ENCODE measurements around the gene GRWD1.
A peak's percentile ranks its signal among the peaks of the same experiment; 100 is the strongest.

The GRWD1 gene

DNA sequence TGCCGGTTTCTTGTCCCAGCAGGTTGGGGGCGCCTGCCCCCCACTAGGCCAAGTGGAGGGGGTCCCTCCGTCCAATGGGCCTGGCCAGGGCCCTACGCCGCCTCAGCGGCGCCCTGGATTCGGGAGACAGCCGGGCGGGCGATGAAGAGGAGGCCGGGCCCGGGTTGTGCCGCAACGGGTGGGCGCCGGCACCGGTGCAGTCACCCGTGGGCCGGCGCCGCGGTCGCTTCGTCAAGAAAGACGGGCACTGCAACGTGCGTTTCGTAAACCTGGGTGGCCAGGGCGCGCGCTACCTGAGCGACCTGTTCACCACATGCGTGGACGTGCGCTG is 15.8 kb downstream of the GRWD1 start:
- DNase-seq: no peak

DNA sequence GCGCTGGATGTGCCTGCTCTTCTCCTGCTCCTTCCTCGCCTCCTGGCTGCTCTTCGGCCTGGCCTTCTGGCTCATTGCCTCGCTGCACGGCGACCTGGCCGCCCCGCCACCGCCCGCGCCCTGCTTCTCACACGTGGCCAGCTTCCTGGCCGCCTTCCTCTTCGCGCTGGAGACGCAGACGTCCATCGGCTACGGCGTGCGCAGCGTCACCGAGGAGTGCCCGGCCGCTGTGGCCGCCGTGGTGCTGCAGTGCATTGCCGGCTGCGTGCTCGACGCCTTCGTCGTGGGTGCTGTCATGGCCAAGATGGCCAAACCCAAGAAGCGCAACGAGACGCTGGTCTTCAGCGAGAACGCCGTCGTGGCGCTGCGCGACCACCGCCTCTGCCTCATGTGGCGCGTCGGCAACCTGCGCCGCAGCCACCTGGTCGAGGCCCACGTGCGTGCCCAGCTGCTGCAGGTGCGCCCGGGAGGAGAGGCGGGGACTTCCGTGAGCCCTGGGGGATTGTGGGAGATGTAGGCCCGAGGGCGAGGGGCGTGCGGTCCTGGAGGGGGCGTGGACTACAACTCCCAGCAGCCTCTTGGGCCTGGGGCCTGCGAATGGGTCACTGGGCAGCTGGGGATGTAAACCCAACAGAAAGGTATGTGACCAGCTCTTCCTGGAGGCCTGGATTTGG is 16.3 kb downstream of the GRWD1 start:
- DNase-seq: no peak

DNA sequence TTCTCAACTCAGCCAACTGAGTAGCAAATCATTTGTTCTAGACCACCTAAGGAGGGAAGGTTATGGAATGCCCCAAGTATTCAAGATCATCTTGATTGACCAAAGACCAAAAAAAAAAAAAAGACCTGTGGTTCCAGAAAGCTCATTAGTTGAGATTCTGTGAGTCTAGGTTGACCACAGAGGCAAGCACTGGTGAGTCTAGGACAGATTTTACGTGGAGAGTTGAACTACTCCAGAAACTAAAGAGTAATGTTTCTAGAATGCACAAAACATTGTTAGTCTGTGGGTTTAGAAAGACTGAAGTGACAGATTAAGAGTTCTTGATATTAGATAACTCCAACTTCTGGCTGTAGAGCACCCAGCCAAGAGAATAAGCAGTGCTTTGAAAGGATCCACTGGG is 19.4 kb downstream of the GRWD1 start:
- no peak for DNase-seq

DNA sequence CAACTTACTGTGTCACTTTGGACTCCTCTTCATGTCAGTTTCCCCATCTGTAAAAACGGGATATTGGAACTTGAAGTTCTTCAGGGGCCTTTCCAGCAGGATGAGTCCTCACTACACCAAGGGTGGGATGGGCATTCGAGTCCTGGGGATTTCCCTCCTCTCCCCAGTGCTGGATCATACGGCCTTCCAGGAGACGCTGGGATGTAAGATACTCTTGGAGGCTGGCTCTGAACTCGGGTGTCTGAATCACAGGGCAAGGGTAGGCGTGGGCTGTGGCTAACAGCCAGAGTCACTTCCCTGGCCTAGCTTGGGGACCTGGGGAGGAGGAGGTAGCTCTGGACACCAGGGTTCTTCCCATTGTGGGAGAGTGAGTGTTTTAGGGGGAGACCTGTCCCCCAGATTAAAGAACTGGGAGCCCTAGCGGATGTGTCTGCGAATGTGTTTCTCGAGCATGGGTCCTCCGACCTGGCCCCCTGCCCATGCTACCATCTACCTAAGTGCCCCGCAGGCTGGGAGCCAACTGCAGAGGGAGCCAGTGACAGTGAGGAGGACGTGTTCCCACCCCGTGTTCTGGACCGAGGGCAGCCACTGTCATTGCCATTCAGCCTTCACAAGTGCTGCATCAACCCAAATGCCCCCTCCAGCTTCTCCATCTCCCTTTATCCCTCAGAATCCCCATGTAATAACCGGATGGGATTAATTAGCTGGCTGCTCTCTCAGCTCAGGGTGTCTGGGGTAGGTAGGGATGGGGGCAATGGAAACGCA is 21.0 kb downstream of the GRWD1 start:
- peak; percentile 29 for DNase-seq

DNA sequence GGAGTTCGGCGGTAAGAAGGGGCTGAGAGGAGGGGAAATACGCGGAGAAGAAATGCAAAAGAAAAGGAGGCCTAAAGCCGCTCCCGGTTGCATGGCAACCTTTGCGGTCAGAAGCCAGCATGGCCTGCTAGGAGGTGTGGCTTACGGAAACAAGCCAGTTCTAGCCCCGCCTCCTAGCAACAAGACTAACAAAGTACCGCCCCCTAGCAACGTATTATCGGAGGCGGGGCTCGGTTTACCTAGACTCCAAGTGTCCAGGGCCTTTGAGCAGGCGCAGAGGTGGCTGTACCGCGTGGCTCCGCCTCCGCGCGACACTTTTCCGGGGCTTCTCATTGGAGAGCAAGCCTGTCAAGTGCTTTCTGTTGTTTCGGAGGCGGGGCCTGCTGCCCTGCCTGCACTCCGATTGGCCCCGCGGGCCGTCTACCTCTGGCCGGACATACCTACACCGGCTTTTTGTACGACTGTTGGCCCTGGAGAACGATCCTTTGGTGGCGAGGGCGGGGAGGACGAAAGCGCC is 23.0 kb downstream of the GRWD1 start:
- peak; percentile 100 for DNase-seq

DNA sequence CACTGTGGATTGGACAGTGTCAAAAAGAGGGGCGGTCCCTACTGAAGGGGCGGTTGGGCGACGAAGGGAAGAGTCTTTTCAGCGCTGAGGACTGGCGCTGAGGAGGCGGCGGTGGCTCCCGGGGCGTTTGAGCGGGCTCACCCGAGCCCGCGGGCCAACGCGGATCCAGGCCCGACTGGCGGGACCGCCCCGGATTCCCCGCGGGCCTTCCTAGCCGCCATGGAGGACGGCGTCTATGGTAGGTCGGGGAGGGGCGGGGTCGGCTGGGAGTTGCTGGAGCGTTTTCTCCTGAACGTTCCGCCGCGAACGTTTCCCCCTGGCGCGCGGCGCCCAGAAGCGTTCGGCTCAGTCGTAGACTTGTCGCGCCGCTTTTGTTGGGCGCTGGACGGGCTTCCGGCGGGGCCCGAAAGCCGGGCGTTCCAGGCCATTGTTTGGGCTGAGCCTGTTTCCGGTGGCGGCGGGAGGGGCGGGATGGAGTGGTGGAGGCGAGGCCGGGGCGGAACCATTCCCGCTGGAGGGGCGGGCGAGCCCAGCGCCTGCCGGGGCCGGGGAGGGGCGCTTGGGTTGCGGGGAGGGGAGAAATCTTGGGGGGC is 23.6 kb downstream of the GRWD1 start, which contains the start of gene CYTH2:
Gene CYTH2 (plus strand): TSS at position 81 of the 593 bp plus-strand sequence. CDS start 139 bp downstream, at position 220.
- peak; percentile 60 for DNase-seq

DNA sequence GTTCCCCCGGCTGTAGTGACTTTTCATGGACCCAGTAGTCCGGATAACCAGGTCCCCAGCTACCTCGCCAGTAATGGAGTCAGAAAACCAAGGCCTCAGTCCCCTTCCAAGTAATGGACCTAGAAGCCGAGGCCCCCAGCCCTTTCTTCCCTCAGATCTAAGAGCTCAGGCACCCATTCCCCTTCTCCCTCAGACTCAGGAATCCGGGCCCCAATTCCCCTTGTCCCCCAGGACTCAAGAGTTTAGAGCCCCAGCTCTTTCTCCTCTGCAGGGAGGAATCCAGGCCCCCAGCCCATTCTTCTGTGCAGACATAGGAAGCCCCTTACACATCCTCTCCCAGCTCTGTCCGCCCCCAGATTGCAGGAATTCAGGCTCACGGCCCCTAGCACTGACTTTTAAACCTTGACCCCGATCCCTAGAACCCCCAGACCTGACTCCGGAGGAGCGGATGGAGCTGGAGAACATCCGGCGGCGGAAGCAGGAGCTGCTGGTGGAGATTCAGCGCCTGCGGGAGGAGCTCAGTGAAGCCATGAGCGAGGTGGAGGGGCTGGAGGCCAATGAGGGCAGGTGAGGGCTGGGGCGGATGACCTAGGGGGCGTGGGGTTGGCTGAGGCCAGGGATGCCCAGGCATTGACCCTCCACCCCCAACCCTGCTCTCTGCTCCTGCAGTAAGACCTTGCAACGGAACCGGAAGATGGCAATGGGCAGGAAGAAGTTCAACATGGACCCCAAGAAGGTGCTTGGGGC is 24.3 kb downstream of the GRWD1 start:
- no peak for DNase-seq

- no peak for DNase-seq
These were observed 25.1 kb downstream of the GRWD1 start for GRCh38 chr19:48470856-48471255.

DNA sequence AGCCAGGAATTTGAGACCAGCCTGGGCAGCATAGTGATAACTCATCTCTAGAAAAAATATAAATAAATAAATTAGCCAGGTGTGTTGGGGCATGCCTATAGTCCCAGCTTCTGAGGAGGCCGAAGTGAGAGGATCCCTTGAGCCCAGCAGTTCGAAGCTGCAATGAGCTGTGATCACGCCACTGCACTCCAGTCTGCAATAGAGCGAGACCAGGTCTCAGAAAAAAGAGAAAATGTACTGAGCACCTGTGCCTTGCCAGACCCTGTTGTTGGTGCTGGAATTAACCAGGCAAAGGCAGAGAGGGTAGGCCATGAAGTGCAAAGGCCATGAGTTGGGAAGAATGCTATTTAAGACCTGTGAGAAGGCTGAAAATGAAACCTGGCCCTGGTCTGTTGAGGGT is 26.1 kb downstream of the GRWD1 start:
- DNase-seq: no peak

DNA sequence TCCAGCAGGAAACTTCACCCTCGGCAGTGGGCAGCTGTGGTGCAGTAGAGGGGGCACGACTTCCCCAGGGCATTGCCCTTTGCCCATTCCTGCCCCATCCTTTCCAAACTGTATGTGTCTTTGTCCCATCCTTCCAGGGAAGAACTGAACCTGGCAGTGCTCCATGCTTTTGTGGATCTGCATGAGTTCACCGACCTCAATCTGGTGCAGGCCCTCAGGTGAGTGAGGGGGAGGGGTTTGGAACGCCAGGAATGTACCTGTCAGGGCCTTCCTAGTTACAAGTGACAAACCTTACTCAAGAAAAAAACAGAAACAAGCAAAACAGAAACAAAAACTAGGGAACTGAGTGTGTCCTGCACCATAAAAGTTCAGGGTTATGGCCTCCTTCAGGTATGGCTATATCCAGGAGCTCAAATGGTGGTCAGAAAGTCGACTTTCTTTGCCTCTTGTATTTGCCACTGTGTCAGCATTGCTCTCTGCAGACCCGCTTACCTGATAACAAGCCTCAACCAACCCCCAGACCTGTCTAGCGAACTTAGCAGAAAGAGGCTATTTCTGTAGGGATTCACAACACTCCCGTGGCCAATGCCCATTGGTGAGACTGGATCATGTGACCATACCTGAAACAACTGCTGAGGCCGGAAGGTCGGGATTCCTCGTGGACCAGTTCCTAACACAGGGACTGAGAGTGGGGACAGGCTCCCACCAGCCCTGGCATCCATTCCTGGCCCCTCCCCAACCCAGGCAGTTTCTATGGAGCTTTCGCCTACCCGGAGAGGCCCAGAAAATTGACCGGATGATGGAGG is 27.6 kb downstream of the GRWD1 start:
- no peak for DNase-seq

GRCh38 chr19:48474084-48474592 is 28.4 kb downstream of the GRWD1 start:
- no peak for DNase-seq

GRCh38 chr19:48475369-48476068 is 29.7 kb downstream of the GRWD1 start:
- no peak for DNase-seq

- DNase-seq: no peak
These were observed 30.4 kb downstream of the GRWD1 start for GRCh38 chr19:48476176-48476575.

DNA sequence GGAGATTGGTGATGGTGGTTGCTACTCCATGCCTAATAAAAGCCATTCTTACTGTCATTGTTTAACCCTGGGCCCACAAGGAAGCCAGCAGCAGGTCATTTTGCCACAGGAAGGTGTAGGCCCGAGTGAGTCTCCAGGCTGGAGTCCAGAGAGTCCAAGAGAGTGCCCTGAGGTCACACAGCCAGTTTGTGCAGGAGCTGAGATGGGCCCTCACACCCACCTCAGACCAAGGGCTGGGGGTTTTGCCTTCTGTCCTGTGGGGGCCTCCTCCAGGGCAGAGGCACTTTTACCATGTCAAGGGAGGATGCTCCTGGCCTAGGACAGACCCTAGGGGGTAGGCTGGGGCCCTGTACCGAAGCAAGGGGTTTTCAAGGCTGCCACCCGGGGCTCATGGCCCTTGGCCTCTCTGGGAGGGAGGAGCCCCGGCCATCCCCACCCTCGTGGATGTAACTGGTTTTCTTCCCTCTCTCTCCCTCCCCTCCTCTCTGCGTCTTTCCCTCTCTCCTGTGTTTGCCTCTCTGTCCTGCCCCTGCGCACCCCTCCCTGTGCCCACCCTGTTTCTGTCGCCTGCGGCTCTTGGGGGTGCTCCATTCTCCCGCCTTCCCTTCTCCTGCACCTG is 31.4 kb downstream of the GRWD1 start:
- no peak for DNase-seq

- DNase-seq: no peak
These were observed 32.0 kb downstream of the GRWD1 start for GRCh38 chr19:48477698-48478338.

DNA sequence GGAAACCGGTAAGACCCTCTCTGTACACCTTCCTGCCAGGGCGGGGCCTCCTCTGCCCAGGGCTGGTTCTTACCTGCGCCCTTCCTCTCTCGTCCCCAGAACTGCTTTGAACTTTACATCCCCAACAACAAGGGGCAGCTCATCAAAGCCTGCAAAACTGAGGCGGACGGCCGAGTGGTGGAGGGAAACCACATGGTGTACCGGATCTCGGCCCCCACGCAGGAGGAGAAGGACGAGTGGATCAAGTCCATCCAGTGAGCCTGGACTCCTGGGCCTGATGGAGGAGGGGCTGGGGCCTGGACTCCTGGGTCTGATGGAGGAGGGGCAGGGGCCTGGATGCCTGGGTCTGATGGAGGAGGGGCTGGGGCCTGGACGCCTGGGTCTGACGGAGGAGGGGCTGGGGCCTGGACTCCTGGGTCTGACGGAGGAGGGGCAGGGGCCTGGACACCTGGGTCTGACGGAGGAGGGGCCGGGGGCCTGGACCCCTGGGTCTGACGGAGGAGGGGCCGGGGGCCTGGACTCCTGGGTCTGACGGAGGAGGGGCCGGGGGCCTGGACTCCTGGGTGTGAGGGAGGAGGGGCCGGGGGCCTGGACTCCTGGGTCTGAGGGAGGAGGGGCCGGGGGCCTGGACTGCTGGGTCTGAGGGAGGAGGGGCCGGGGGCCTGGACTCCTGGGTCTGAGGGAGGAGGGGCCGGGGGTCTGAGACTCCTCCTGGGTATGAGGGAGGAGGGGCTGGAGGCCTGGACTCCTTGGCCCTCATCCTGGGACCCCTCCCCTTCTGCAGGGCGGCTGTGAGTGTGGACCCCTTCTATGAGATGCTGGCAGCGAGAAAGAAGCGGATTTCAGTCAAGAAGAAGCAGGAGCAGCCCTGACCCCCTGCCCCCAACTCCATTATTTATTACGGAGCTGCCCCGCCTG is 32.8 kb downstream of the GRWD1 start:
- DNase-seq: no peak

GRCh38 chr19:48479686-48480085 is 33.9 kb downstream of the GRWD1 start:
- no peak for DNase-seq

DNA sequence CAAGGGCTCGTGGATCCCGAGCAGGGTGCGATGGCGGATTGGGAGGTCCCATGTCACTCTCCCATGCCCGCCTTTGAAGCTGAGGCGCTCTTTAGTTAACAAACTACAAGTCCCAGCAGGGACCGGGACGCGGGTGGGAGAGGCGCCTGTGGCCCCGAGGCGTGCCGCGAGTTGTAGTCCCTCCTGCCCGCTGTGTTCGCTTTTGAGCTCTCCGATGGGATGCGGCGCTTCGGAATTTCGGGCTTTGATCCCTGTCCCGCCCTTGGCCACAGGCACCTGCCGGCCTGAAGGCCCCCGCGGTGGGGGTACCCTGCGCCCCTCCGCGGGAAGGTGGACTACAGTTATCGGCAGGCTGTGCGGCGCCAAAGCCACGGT is 34.4 kb downstream of the GRWD1 start:
- no peak for DNase-seq
